Measurements from ENCODE around the gene CCDC136. TPM values are rescaled to one million over a fixed set of nuclear protein-coding genes. Genes with fewer than 3 reads are reported as not detected.
A peak's percentile ranks its signal among the peaks of the same experiment; 100 is the strongest.

CCDC136 gene
- total and polyA plus RNA-seq, 7 donors, result 3.9 to 24.5 (median 14.0) TPM

GRCh38 chr7:128830231-128831177 is 38.7 kb downstream of the CCDC136 start, which contains the start of gene FLNC:
Gene FLNC, plus strand, starts transcription at chr7:128830406. Its CDS starts 232 bp downstream, at chr7:128830638.
- H3K9me3 ChIP-seq, result no peaks in the 10 kb centered on the region
- peak within 1 kb of the TSS; percentile 100 for H3K27ac ChIP-seq
- H3K4me1 ChIP-seq, result peaks cover 45% of the 10 kb centered on the region
- TF ChIP-seq CTCF (IDR thresholded peaks at IDR 0.05), result no peak
- H3K27me3 ChIP-seq (ENCODE audit: insufficient read depth in 3 of 3, low read length in 2 of 3), result no peaks in the 10 kb centered on the region
- DNase-seq, result peak; percentile 78 to 91
- WGBS, 3 donors, result 0 to 2% (median 1%) methylated on average over 76 to 109 of the region's 109 CpGs
- H3K4me3 ChIP-seq, result peak within 1 kb of the TSS; percentile 89
- intact Hi-C loops (cut with DNase I), result loop anchor here in 1 of 2 donors (5.0 kb wide), 1 partner anchor 88 kb away; no protein-coding TSS in a partner anchor
- H3K36me3 ChIP-seq (ENCODE audit: insufficient read depth in 1 of 2, low read depth in 1 of 2), result peaks cover 4 to 46% of the 10 kb centered on the region in 2 donors
- ATAC-seq, result peak; percentile 9 to 26 (median 18)

- H3K4me3 ChIP-seq, result peak overlapping the region; percentile 89
- H3K27me3 ChIP-seq (ENCODE audit: insufficient read depth in 3 of 3, low read length in 2 of 3), result no peaks in the 10 kb centered on the region
- no peak for ATAC-seq
- intact Hi-C loops (cut with DNase I), result loop anchor here in 1 of 2 donors (5.0 kb wide), 1 partner anchor 89 kb away; no protein-coding TSS in a partner anchor
- 4 to 6% (median 4%) methylated on average over 29 to 33 of the region's 33 CpGs for WGBS, 3 donors
- H3K4me1 ChIP-seq, result peaks cover 48% of the 10 kb centered on the region
- H3K36me3 ChIP-seq (ENCODE audit: insufficient read depth in 1 of 2, low read depth in 1 of 2), result peaks cover 4 to 55% of the 10 kb centered on the region in 2 donors
- no peaks in the 10 kb centered on the region for H3K9me3 ChIP-seq
- no peak for TF ChIP-seq CTCF (IDR thresholded peaks at IDR 0.05)
- peak overlapping the region; percentile 100 for H3K27ac ChIP-seq
- peak; percentile 46 to 71 for DNase-seq
Measured at GRCh38 chr7:128831178-128831993, 39.6 kb downstream of the CCDC136 start.

GRCh38 chr7:128831994-128832879 is 40.5 kb downstream of the CCDC136 start:
- no peaks in the 10 kb centered on the region for H3K27me3 ChIP-seq (ENCODE audit: insufficient read depth in 3 of 3, low read length in 2 of 3)
- WGBS, 3 donors, result 2 to 8% (median 4%) methylated on average over 17 to 22 of the region's 22 CpGs
- DNase-seq (peak; percentile 62 to 80), ATAC-seq (peak; percentile 0 to 18 (median 1))
- H3K27ac ChIP-seq, result peak overlapping the region; percentile 100
- no peak for TF ChIP-seq CTCF (IDR thresholded peaks at IDR 0.05)
- peaks cover 47% of the 10 kb centered on the region for H3K4me1 ChIP-seq
- H3K36me3 ChIP-seq (ENCODE audit: insufficient read depth in 1 of 2, low read depth in 1 of 2), result peaks cover 4 to 63% of the 10 kb centered on the region in 2 donors
- no peaks in the 10 kb centered on the region for H3K9me3 ChIP-seq
- peak overlapping the region; percentile 89 for H3K4me3 ChIP-seq
- intact Hi-C loops (cut with DNase I), result loop anchor here in 1 of 2 donors (5.0 kb wide), 1 partner anchor 90 kb away; no protein-coding TSS in a partner anchor

GRCh38 chr7:128832880-128833147 is 41.0 kb downstream of the CCDC136 start:
- Histone ChIP-seq H3K27ac (peak overlapping the region; percentile 100), H3K27me3 (ENCODE audit: insufficient read depth in 3 of 3, low read length in 2 of 3) (no peaks in the 10 kb centered on the region), H3K9me3 (no peaks in the 10 kb centered on the region), H3K4me1 (peaks cover 50% of the 10 kb centered on the region), H3K4me3 (peak overlapping the region; percentile 89), H3K36me3 (ENCODE audit: insufficient read depth in 1 of 2, low read depth in 1 of 2) (peaks cover 4 to 69% of the 10 kb centered on the region in 2 donors)
- intact Hi-C loops (cut with DNase I), result loop anchor here in 1 of 2 donors (5.0 kb wide), 1 partner anchor 91 kb away; no protein-coding TSS in a partner anchor
- WGBS, 3 donors, result 9 to 11% (median 11%) methylated on average over 2 of the region's 2 CpGs
- no peak for TF ChIP-seq CTCF (IDR thresholded peaks at IDR 0.05)
- DNase-seq (no peak), ATAC-seq (no peak)

All from psoas muscle (tissue), 8 donors.